GM10266 (cell line): ENCODE results near the gene FER.

ENCODE experiments used
- DNase-seq: peaks from one replicate; pipeline ENCODE4 v3.0.0; 2012; ENCODE audit errors: extremely low spot score
- CTCF ChIP-seq: IDR thresholded peaks from 2 replicates; pipeline ENCODE4 v1.5.1; 2012; ENCODE audit warnings: mild to moderate bottlenecking, low read depth; ENCODE audit not compliant: control insufficient read depth, insufficient read depth; ENCODE audit errors: missing control alignments

Gene FER

GRCh38 chr5:108720391-108720790 lies 27.3 kb upstream of the FER start:
- DNase-seq: peak; percentile 27
- no peak for TF ChIP-seq CTCF

DNA sequence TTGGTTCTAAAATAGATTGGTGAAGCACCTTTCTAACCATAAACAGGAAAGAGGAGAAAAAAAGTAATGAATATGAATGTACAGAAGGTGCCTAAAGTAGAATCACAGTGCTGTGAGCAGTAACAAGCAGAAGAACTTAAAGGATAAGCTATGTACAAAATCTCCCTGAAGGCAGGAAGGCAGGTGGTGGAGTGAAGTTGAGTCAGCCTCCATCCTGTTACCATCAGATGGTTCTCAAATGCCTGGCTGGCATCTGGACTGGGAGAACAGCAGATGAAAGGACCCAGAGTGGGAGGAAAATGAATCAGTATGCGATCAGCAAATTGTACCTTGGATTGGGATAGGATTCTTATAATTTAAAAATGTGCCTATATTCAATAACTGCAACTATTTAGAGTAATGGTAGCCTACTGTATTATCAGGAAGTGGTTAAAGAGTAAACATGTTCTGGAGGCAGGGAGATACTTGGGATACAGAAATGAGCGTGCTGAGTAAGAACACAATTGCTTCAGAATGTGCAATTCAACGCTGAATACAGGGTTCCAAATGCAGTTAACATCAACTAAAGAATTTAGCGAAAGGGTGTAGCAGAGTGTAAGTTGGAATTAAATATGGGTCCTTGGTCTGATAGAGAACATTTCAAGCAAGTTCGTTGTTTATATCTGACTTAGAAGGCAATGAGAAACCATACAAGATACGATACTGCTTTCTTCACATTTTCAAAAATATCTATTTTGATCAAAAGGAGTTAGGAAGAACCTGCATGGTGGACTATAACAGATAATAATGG lies 21.1 kb upstream of the FER start:
- no peak for TF ChIP-seq CTCF

GRCh38 chr5:108727236-108727650 lies 20.5 kb upstream of the FER start:
- TF ChIP-seq CTCF: no peak
- peak; percentile 25 for DNase-seq

More for the DNA sequence above, 21.1 kb upstream of the FER start:
- DNase-seq: no peak

GRCh38 chr5:108727651-108728565 lies 19.8 kb upstream of the FER start:
- DNase-seq: peak; percentile 75
- TF ChIP-seq CTCF: no peak

GRCh38 chr5:108728566-108729241 lies 19.0 kb upstream of the FER start:
- DNase-seq: peak; percentile 39
- TF ChIP-seq CTCF: no peak

DNA sequence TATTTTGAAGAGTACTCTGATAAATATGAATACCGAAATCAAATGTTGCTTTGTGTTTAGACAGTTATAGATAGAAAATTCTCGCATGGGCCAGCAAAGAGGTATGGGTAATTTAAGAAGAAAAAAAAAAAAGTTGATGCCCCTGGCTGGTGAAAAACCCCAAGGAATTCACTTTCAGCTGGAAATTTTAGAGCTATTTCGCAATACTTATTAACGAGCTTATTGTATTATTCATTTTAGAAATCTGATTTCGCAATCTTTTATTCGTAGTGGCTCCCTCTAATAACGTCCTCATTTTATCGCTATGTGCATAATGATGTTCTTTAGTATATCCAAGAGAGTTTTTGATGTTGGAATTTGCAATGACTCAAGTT lies 18.5 kb upstream of the FER start:
- no peak for TF ChIP-seq CTCF
- DNase-seq: no peak
